Fibroblast of the aortic adventitia (primary cell): ENCODE data around the gene SLC35G1. TPM values are rescaled to one million over a fixed set of nuclear protein-coding genes. Genes with fewer than 3 reads are reported as not detected.

Experiments used
- DNase-seq: peaks from one replicate; pipeline ENCODE4 v3.0.0-alpha.2; 2010; ENCODE audit warnings: low read depth
- H3K4me3 ChIP-seq: 2 replicates; pipeline ENCODE4 v1.5.1; 2011; ENCODE audit warnings: low read depth, mild to moderate bottlenecking, control low read depth, low read length, moderate library complexity
- CTCF ChIP-seq: IDR thresholded peaks from 2 replicates; pipeline ENCODE4 v1.5.1; 2011; ENCODE audit warnings: mild to moderate bottlenecking, low read length, control low read depth, inconsistent platforms; ENCODE audit not compliant: insufficient read depth
- total RNA-seq: library from RNA; depleted of rRNA; stranded (reverse); fragments of >200 nt; gene quantifications from 2 replicates; pipeline ENCODE4 v1.2.3, GENCODE V29; 2012; ENCODE audit warnings: low replicate concordance

SLC35G1 gene
- total RNA-seq, 1 donor: 6.2 TPM

GRCh38 chr10:93871671-93872204 is 22.0 kb upstream of the SLC35G1 start:
- no peak for TF ChIP-seq CTCF
- no peak for DNase-seq

GRCh38 chr10:93872375-93873158 is 21.2 kb upstream of the SLC35G1 start:
- DNase-seq: no peak
- TF ChIP-seq CTCF: no peak

More at GRCh38 chr10:93871671-93872204, 22.0 kb upstream of the SLC35G1 start:
- H3K4me3 ChIP-seq: no peak overlapping the region

GRCh38 chr10:93873420-93874115 is 20.2 kb upstream of the SLC35G1 start:
- no peak overlapping the region for H3K4me3 ChIP-seq
- no peak for TF ChIP-seq CTCF
- peak; percentile 75 for DNase-seq

More at GRCh38 chr10:93872375-93873158, 21.2 kb upstream of the SLC35G1 start:
- H3K4me3 ChIP-seq: no peak overlapping the region

- H3K4me3 ChIP-seq: no peak overlapping the region
- no peak for DNase-seq
- no peak for TF ChIP-seq CTCF
These were observed 19.3 kb upstream of the SLC35G1 start for GRCh38 chr10:93874309-93875031.

- DNase-seq: no peak
- TF ChIP-seq CTCF: no peak
- H3K4me3 ChIP-seq: no peak overlapping the region
These were observed 18.8 kb upstream of the SLC35G1 start for GRCh38 chr10:93875032-93875358.

- H3K4me3 ChIP-seq: no peak overlapping the region
- no peak for TF ChIP-seq CTCF
- peak; percentile 19 for DNase-seq
These were observed 17.4 kb upstream of the SLC35G1 start for GRCh38 chr10:93876381-93876780.
